PC-3 (cell line): ENCODE results near the gene EFCAB14.

Source experiments
- EZH2 ChIP-seq: fragments of 300-600 bp; sonication (generic); IDR thresholded peaks from one replicate; pipeline ENCODE4 v1.6.1; 2017; ENCODE audit warnings: antibody characterized with exemption, mild to moderate bottlenecking, low read length; ENCODE audit not compliant: unreplicated experiment
- EZH2phosphoT487 ChIP-seq: fragments of 300-600 bp; sonication (generic); IDR thresholded peaks from 2 replicates; pipeline ENCODE4 v1.6.1; 2018; ENCODE audit warnings: mild to moderate bottlenecking, antibody characterized with exemption, low read length, borderline replicate concordance
- TF ChIP-seq, protein P1 (sequence below): fragments of 300-600 bp; sonication (generic); conservative IDR thresholded peaks from 2 replicates; pipeline ENCODE4 v1.5.1; 2017; ENCODE audit warnings: antibody characterized with exemption, low read depth, mild to moderate bottlenecking, low read length

DNA sequence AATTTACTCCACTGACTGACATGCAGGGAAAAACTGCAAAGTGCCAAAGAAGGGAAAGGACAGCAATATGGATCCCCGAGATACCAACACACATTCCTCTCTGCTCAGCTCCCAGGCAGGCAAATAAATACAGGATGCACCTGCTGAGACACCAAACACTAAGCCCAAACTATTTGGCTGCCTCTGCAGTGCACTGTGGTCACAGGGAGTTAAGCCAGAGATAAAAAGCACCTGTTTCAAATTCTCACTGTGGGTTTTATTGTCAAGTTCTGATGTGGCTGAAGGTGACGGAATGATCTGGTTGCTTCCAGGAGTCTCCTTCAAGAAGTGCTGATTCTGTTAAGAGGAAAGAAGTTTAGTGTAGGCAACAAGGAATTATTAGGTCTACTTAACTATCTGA, 29.6 kb downstream of the EFCAB14 start:
- TF ChIP-seq, protein P1, sequence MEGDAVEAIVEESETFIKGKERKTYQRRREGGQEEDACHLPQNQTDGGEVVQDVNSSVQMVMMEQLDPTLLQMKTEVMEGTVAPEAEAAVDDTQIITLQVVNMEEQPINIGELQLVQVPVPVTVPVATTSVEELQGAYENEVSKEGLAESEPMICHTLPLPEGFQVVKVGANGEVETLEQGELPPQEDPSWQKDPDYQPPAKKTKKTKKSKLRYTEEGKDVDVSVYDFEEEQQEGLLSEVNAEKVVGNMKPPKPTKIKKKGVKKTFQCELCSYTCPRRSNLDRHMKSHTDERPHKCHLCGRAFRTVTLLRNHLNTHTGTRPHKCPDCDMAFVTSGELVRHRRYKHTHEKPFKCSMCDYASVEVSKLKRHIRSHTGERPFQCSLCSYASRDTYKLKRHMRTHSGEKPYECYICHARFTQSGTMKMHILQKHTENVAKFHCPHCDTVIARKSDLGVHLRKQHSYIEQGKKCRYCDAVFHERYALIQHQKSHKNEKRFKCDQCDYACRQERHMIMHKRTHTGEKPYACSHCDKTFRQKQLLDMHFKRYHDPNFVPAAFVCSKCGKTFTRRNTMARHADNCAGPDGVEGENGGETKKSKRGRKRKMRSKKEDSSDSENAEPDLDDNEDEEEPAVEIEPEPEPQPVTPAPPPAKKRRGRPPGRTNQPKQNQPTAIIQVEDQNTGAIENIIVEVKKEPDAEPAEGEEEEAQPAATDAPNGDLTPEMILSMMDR = no peak
- TF ChIP-seq EZH2phosphoT487 (no peak), EZH2 (no peak)
